G401 (cell line): ENCODE data around the gene IL37. TPM values are rescaled to one million over a fixed set of nuclear protein-coding genes. Genes with fewer than 3 reads are reported as not detected.
"Not testable (repeated sequence)": the region's sequence is repeated elsewhere in the genome, so short reads cannot be mapped to it uniquely, and the experiment has no call there.

ENCODE experiments used
- DNase-seq: peaks from one replicate; pipeline ENCODE4 v3.0.0-alpha.2; 2015; ENCODE audit warnings: low spot score
- in situ Hi-C: cut with HindIII; loops from 2 replicates; pipeline ENCODE4 v1.10.0; 2016; ENCODE audit warnings: low sequenced_read_pairs, mixed read lengths
- total RNA-seq: library from RNA; depleted of rRNA; stranded (reverse); fragments of >200 nt; shearing (Covaris generic); gene quantifications from 2 replicates; pipeline ENCODE4 v1.2.3, GENCODE V29; 2014

The IL37 gene
- total RNA-seq, 1 experiment from 2014 or later = not detected

DNA sequence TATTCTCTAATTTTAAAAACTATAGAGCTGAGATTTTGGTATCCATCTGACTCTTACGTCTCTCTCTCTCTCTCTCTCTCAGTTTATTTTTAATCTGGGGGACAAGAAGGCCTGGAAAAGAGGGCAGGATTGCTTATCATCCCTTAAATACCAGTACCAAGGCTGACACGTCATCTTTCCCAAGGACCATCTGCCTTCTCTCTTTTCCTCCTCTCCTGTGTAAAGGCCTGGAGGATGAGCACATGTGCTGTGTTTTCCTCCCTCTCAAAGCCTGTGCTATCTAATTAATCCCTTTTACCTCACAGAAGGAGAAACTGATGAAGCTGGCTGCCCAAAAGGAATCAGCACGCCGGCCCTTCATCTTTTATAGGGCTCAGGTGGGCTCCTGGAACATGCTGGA, 7.3 kb downstream of the IL37 start:
- in situ Hi-C loops = no loop called here

GRCh38 chr2:112919086-112919485, 8.1 kb downstream of the IL37 start:
- in situ Hi-C loops = no loop called here
- DNase-seq = no peak

More for the DNA sequence above, 7.3 kb downstream of the IL37 start:
- DNase-seq = no peak

- in situ Hi-C loops = no loop called here
- DNase-seq = no peak
These were observed 10.1 kb downstream of the IL37 start for GRCh38 chr2:112920923-112921532.

DNA sequence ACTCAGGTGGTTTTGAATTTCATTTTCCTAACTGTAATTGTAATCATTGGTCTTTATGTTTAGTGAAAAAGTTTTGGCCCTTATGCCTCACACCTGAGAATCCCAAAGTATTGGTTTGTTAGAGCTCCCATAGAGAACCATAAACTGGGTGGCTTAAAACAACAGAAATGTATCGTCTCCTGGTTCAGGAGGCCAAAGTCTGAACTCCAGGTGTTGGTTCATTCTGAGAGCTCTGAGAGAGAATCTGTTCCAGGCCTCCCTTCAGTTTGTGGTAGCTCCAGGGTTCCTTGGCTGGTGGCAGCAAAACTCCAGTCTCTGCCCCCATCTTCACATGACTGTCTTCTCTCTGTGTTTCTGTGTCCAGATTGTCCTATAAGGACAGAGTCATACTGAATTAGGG, 11.0 kb downstream of the IL37 start:
- in situ Hi-C loops = no loop called here

GRCh38 chr2:112923237-112923966, 12.4 kb downstream of the IL37 start:
- in situ Hi-C loops = no loop called here
- DNase-seq = peak; percentile 19

More for the DNA sequence above, 11.0 kb downstream of the IL37 start:
- no peak for DNase-seq

GRCh38 chr2:112923967-112924338, 13.0 kb downstream of the IL37 start:
- DNase-seq = no peak
- in situ Hi-C loops = no loop called here

- DNase-seq = no peak
- in situ Hi-C loops = no loop called here
These were observed 13.4 kb downstream of the IL37 start for GRCh38 chr2:112924360-112924759.

GRCh38 chr2:112924821-112925220, 13.9 kb downstream of the IL37 start:
- in situ Hi-C loops = no loop called here
- no peak for DNase-seq

DNA sequence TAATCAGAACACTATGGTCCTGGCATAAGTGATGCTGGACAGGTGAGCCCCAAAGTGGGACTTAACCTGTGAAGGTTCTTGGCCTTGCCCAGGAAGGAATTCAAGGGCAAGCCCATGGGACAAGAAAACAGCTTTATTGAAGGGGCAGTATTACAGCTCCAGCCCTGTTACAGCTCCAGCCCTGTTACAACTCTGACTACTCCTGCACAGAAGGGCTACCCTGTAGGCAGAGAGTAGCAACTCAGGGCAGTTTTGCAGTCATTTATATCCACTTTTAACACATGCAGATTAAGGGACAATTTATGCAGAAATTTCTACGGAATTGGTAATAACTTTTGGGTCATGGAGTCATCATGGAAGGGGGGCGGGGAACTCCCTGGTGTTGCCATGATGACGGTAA, 15.7 kb downstream of the IL37 start:
- in situ Hi-C loops = no loop called here

GRCh38 chr2:112927745-112928144, 16.8 kb downstream of the IL37 start:
- in situ Hi-C loops = no loop called here

More for the DNA sequence above, 15.7 kb downstream of the IL37 start:
- no peak for DNase-seq

GRCh38 chr2:112933261-112933660, 22.3 kb downstream of the IL37 start:
- no peak for DNase-seq
- in situ Hi-C loops = no loop called here

More at GRCh38 chr2:112927745-112928144, 16.8 kb downstream of the IL37 start:
- DNase-seq = no peak

DNA sequence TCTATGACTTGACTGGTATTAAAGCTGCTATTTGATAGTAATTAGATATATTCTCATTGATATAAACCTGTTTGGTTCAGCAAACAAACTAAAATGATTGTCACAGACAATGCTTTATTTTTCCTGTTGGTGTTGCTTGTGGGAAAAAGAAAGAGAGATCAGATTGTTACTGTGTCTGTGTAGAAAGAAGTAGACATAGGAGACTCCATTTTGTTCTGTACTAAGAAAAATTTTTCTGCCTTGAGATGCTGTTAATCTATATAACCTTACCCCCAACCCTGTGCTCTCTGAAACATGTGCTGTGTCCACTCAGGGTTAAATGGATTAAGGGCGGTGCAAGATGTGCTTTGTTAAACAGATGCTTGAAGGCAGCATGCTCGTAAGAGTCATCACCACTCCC, 23.2 kb downstream of the IL37 start:
- DNase-seq, in situ Hi-C loops: not testable (repeated sequence)

DNA sequence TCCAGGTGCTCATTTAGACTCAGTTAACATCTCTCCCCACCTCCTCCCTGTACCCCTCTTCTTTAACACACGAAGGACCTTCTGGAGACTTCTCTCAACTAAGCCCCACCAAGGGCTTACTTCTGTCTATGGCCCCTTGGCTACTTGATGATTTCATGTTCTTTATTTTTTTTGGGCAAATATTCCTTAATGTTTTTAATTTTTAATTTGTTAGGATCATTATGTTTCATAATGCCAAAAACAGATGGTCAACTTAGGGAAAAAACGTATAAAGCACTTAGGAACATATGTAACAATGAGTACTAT, 25.9 kb downstream of the IL37 start:
- no peak for DNase-seq
- in situ Hi-C loops = no loop called here

DNA sequence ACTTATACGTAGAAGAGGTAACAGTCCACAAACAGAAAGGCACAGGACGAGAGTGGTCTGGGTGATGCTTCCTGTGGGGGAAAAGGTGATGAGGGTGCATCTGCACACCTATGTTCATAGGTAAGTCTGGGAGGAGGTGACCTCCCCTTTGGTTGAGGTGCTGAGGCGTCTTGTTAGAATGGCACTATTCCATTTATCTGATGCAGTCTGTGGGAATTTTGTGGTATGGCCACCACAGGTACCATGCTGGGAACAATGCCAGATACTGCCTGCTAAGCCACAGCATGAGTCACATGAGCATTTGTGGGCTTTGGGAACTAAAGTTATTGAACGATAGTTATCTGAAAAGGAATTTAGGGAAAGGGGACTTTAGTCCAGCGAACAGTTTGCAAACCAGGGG, 27.9 kb downstream of the IL37 start:
- in situ Hi-C loops = no loop called here
- no peak for DNase-seq

GRCh38 chr2:112939425-112939824, 28.5 kb downstream of the IL37 start:
- DNase-seq = no peak
- in situ Hi-C loops = no loop called here

- in situ Hi-C loops = no loop called here
These were observed 30.1 kb downstream of the IL37 start for GRCh38 chr2:112940859-112941625.

GRCh38 chr2:112941753-112942653, 31.0 kb downstream of the IL37 start:
- in situ Hi-C loops = no loop called here

More at GRCh38 chr2:112940859-112941625, 30.1 kb downstream of the IL37 start:
- no peak for DNase-seq

DNA sequence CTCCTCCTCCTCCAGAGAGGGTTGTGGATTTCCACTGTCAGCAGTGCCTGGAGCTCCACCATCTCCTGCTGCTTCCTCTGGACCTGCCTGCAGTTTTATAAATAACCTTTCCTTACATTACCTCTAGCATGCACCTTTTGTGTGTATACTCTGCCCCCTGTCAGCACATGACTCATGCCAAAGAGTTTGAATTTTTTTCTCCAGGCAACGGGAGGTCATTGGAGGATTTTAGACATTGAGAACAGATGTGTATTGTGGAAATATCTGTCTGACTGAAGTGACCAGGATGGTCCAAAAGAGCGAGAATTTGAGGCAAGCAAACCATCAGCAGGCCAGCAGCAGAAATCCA, 31.7 kb downstream of the IL37 start:
- in situ Hi-C loops = no loop called here
- DNase-seq = peak; percentile 11

More at GRCh38 chr2:112941753-112942653, 31.0 kb downstream of the IL37 start:
- peak; percentile 49 for DNase-seq

DNA sequence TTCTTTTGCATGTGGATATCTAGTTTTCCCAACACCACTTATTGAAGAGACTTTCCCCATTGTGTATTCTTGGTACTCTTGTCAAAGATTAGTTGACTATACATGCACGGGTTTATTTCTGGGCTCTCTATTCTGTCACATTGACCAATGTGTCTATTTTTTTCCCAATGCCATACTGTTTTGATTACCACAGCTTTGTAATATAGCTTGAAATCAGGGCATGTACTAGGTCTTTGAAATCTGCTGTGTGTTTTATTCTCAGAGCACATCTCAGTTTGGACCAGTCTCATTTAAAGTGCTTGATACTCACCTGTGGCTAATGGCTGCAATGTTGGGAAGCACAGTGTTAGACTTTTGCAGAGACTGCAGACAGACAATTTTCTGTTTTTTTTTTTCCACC, 34.0 kb downstream of the IL37 start:
- in situ Hi-C loops = no loop called here
- no peak for DNase-seq
